NB4 (cell line): Measurements from ENCODE around the gene ZBTB4.

Source experiments
- TF ChIP-seq, protein P1 (sequence below): IDR thresholded peaks from 2 replicates; pipeline ENCODE4 v1.6.1; 2011; ENCODE audit warnings: low read depth, low read length
- TF ChIP-seq, protein P2 (sequence below): IDR thresholded peaks from one replicate; pipeline ENCODE4 v1.5.1; 2012; ENCODE audit warnings: low read depth, low read length

DNA sequence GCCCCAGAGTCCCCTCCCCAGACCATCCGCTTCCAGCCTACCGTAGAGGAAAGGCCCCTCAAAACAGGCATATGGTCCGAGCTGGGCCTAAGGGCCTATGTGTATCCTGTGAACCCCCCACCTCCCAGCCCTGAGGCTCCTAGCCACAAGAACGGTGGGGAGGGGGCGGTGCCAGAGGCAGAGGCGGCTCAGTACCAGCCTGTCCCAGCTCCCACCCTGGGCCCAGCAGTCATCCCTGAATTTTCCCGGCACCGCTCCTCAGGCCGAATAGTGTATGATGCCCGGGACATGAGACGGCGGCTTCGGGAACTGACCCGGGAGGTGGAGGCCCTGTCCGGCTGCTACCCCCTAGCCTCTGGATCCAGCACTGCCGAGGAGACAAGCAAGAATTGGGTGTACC is 58.2 kb downstream of the ZBTB4 start:
- TF ChIP-seq, protein P1, sequence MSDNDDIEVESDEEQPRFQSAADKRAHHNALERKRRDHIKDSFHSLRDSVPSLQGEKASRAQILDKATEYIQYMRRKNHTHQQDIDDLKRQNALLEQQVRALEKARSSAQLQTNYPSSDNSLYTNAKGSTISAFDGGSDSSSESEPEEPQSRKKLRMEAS: no peak
- TF ChIP-seq, protein P2, sequence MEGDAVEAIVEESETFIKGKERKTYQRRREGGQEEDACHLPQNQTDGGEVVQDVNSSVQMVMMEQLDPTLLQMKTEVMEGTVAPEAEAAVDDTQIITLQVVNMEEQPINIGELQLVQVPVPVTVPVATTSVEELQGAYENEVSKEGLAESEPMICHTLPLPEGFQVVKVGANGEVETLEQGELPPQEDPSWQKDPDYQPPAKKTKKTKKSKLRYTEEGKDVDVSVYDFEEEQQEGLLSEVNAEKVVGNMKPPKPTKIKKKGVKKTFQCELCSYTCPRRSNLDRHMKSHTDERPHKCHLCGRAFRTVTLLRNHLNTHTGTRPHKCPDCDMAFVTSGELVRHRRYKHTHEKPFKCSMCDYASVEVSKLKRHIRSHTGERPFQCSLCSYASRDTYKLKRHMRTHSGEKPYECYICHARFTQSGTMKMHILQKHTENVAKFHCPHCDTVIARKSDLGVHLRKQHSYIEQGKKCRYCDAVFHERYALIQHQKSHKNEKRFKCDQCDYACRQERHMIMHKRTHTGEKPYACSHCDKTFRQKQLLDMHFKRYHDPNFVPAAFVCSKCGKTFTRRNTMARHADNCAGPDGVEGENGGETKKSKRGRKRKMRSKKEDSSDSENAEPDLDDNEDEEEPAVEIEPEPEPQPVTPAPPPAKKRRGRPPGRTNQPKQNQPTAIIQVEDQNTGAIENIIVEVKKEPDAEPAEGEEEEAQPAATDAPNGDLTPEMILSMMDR: no peak
